Fibroblast of pulmonary artery (primary cell): Measurements from ENCODE around the gene CARD8.

Source experiments
- DNase-seq: peaks from one replicate; pipeline ENCODE4 v3.0.0-alpha.2; 2010; ENCODE audit warnings: low read depth
- H3K4me3 ChIP-seq: replicated peaks from 2 replicates; pipeline ENCODE4 v1.5.1; 2011; ENCODE audit warnings: low read depth, mild to moderate bottlenecking, control low read depth, low read length, moderate library complexity
- TF ChIP-seq, protein P1 (sequence below): IDR thresholded peaks from 2 replicates; pipeline ENCODE4 v1.5.1; 2011; ENCODE audit warnings: mild to moderate bottlenecking, control low read depth, low read length, inconsistent platforms; ENCODE audit errors: missing control alignments

CARD8 gene

GRCh38 chr19:48171710-48172109 lies 84.0 kb downstream of the CARD8 start:
- H3K4me3 ChIP-seq, result peak overlapping the region; percentile 87
- TF ChIP-seq, protein P1, sequence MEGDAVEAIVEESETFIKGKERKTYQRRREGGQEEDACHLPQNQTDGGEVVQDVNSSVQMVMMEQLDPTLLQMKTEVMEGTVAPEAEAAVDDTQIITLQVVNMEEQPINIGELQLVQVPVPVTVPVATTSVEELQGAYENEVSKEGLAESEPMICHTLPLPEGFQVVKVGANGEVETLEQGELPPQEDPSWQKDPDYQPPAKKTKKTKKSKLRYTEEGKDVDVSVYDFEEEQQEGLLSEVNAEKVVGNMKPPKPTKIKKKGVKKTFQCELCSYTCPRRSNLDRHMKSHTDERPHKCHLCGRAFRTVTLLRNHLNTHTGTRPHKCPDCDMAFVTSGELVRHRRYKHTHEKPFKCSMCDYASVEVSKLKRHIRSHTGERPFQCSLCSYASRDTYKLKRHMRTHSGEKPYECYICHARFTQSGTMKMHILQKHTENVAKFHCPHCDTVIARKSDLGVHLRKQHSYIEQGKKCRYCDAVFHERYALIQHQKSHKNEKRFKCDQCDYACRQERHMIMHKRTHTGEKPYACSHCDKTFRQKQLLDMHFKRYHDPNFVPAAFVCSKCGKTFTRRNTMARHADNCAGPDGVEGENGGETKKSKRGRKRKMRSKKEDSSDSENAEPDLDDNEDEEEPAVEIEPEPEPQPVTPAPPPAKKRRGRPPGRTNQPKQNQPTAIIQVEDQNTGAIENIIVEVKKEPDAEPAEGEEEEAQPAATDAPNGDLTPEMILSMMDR, result no peak
- no peak for DNase-seq

DNA sequence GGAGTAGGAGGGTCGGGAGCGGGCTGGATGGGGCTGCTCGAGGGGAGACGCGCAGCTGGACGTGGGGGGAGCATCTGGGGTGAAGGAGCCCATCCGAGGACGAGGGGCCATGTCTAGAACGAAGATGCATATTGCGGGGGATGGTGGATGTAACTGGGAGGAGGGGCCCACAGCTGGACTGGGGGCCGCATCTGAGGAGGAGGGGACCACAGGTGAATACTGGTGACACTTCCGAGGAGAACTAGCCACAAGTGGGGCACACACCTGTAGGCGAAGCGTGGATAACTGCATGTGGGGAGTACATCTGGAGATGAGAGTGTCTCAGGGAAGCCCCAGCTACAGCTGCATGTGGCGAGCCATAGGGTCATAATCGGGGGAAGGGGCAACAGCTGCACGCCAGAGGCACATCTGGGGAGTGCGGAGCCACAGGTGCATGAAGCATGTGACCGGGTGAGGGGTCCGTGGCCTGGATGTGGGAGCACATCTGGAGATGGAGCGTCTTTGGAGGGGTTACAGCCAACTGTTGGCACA lies 84.8 kb downstream of the CARD8 start:
- DNase-seq, result no peak
- H3K4me3 ChIP-seq, result peak overlapping the region; percentile 87

GRCh38 chr19:48169939-48170803 lies 85.5 kb downstream of the CARD8 start, which contains the start of the genes LIG1 and ZSWIM9:
Gene LIG1, minus strand, starts transcription at chr19:48170344. Its CDS starts 4,778 bp downstream, at chr19:48165566.
Gene ZSWIM9, plus strand, starts transcription at chr19:48170680. Its CDS starts 1,123 bp downstream, at chr19:48171803.
- TF ChIP-seq, protein P1, result no peak
- DNase-seq, result peak; percentile 97
- H3K4me3 ChIP-seq, result peak within 1 kb of the TSS; percentile 87

More for the DNA sequence above, 84.8 kb downstream of the CARD8 start:
- TF ChIP-seq, protein P1, result no peak

- TF ChIP-seq, protein P1, result no peak
- peak overlapping the region; percentile 87 for H3K4me3 ChIP-seq
- peak; percentile 71 for DNase-seq
These were observed 86.2 kb downstream of the CARD8 start for GRCh38 chr19:48169578-48169938.

DNA sequence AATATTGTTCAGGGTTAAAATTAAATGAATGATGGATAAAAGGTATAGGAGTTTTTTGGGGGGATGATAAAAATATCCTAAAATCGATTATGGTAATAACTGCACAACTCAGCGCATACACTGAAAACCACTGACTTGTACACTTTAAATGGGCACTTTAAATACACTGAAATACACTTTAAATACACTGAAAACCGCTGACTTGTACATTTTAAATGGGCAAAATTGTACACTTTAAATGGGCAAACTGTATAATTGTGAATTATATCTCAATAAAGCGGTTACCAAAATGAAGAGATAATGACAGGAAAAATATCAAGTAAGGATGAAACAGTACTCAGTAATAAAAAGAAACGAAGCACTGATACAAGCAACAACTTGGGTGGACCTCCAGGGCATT lies 87.0 kb downstream of the CARD8 start:
- no peak overlapping the region for H3K4me3 ChIP-seq
- no peak for DNase-seq
- TF ChIP-seq, protein P1, result no peak

GRCh38 chr19:48158210-48158790 lies 97.4 kb downstream of the CARD8 start:
- TF ChIP-seq, protein P1, result no peak
- DNase-seq, result no peak
- no peak overlapping the region for H3K4me3 ChIP-seq
